ENCODE data around the gene TRIO. TPM values are rescaled to one million over a fixed set of nuclear protein-coding genes. Genes with fewer than 3 reads are reported as not detected.

The TRIO gene
- total RNA-seq, 1 donor from 2014 or later: 170 TPM

GRCh38 chr5:14488709-14489108, 345.6 kb downstream of the TRIO start:
- DNase-seq (ENCODE audit: low read depth): no peak
- no peak overlapping the region for H3K4me3 ChIP-seq (ENCODE audit: low read depth, low read length)
- TF ChIP-seq CTCF (conservative IDR thresholded peaks at IDR 0.05; ENCODE audit: low read depth, low read length): no peak

GRCh38 chr5:14489643-14490042, 346.5 kb downstream of the TRIO start:
- DNase-seq (ENCODE audit: low read depth): no peak
- TF ChIP-seq CTCF (conservative IDR thresholded peaks at IDR 0.05; ENCODE audit: low read depth, low read length): no peak

GRCh38 chr5:14490309-14490711, 347.2 kb downstream of the TRIO start:
- no peak for DNase-seq (ENCODE audit: low read depth)
- no peak for TF ChIP-seq CTCF (conservative IDR thresholded peaks at IDR 0.05; ENCODE audit: low read depth, low read length)
- H3K4me3 ChIP-seq (ENCODE audit: low read depth, low read length): no peak overlapping the region

More at GRCh38 chr5:14489643-14490042, 346.5 kb downstream of the TRIO start:
- H3K4me3 ChIP-seq (ENCODE audit: low read depth, low read length): no peak overlapping the region

- no peak for DNase-seq (ENCODE audit: low read depth)
- no peak overlapping the region for H3K4me3 ChIP-seq (ENCODE audit: low read depth, low read length)
- TF ChIP-seq CTCF (conservative IDR thresholded peaks at IDR 0.05; ENCODE audit: low read depth, low read length): no peak
These were observed 348.1 kb downstream of the TRIO start for GRCh38 chr5:14491015-14491915.

- H3K4me3 ChIP-seq (ENCODE audit: low read depth, low read length): no peak overlapping the region
- DNase-seq (ENCODE audit: low read depth): no peak
- TF ChIP-seq CTCF (conservative IDR thresholded peaks at IDR 0.05; ENCODE audit: low read depth, low read length): no peak
These were observed 349.3 kb downstream of the TRIO start for GRCh38 chr5:14492331-14492964.

GRCh38 chr5:14495301-14495700, 352.2 kb downstream of the TRIO start:
- TF ChIP-seq CTCF (conservative IDR thresholded peaks at IDR 0.05; ENCODE audit: low read depth, low read length): no peak
- no peak overlapping the region for H3K4me3 ChIP-seq (ENCODE audit: low read depth, low read length)
- DNase-seq (ENCODE audit: low read depth): no peak
